WTC11 (cell line): ENCODE results near the gene STARD9.

Source experiments
- JUN ChIP-seq: sonication (generic); formaldehyde crosslinking; IDR thresholded peaks from 2 replicates; pipeline ENCODE4 v1.8.0; 2023; ENCODE audit warnings: mild to moderate bottlenecking, missing genetic modification reagents
- RELA ChIP-seq: sonication (generic); formaldehyde crosslinking; IDR thresholded peaks from 2 replicates; pipeline ENCODE4 v1.8.1; 2022; ENCODE audit warnings: missing genetic modification reagents, mild to moderate bottlenecking, borderline replicate concordance
- TEAD4 ChIP-seq: sonication (generic); formaldehyde crosslinking; IDR thresholded peaks from 2 replicates; pipeline ENCODE4 v1.8.0; 2022; ENCODE audit warnings: mild to moderate bottlenecking, missing genetic modification reagents
- ZBTB21 ChIP-seq: sonication (generic); formaldehyde crosslinking; IDR thresholded peaks from 2 replicates; pipeline ENCODE4 v1.8.1; 2023; ENCODE audit warnings: mild to moderate bottlenecking, missing genetic modification reagents, borderline replicate concordance
- TF ChIP-seq, protein P1 (sequence below): sonication (generic); formaldehyde crosslinking; conservative IDR thresholded peaks from 2 replicates; pipeline ENCODE4 v1.8.1; 2022; ENCODE audit warnings: mild to moderate bottlenecking, missing genetic modification reagents
- TF ChIP-seq, protein P2 (sequence below): sonication (generic); formaldehyde crosslinking; IDR thresholded peaks from 2 replicates; pipeline ENCODE4 v1.8.1; 2022; ENCODE audit warnings: low read depth, mild to moderate bottlenecking, moderate library complexity, missing genetic modification reagents, borderline replicate concordance
- TF ChIP-seq, protein P3 (sequence below): sonication (generic); formaldehyde crosslinking; IDR thresholded peaks from 2 replicates; pipeline ENCODE4 v1.8.0; 2022; ENCODE audit warnings: mild to moderate bottlenecking, missing genetic modification reagents
- TF ChIP-seq, protein P4 (sequence below): fragments of 200-600 bp; IDR thresholded peaks from 2 replicates; pipeline ENCODE4 v1.8.0; 2022; ENCODE audit warnings: antibody characterized with exemption

DNA sequence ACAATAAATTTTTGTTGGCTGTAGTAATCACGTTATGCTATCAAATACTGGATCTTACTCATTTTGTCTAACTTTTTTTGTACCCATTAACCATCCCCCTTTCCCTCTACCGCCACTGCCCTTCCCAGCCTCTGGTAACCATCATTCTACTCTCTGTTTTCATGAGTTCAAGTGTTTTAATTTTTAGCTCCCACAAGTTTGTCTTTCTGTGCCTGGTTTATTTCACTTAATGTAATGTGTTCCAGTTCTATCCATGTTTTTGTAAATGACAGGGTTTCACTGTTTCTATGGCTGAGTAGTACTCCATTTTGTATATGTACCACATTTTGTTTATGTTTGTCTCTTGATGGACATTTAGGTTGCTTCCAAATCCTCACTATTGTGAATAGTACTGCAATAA, 52.1 kb downstream of the STARD9 start:
- TF ChIP-seq, protein P1, sequence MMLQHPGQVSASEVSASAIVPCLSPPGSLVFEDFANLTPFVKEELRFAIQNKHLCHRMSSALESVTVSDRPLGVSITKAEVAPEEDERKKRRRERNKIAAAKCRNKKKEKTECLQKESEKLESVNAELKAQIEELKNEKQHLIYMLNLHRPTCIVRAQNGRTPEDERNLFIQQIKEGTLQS (CRISPR knock-in tag): no peak
- no peak for TF ChIP-seq JUN (CRISPR knock-in tag)
- TF ChIP-seq TEAD4: no peak
- TF ChIP-seq, protein P2, sequence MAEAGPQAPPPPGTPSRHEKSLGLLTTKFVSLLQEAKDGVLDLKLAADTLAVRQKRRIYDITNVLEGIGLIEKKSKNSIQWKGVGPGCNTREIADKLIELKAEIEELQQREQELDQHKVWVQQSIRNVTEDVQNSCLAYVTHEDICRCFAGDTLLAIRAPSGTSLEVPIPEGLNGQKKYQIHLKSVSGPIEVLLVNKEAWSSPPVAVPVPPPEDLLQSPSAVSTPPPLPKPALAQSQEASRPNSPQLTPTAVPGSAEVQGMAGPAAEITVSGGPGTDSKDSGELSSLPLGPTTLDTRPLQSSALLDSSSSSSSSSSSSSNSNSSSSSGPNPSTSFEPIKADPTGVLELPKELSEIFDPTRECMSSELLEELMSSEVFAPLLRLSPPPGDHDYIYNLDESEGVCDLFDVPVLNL (CRISPR knock-in tag): no peak
- TF ChIP-seq, protein P3, sequence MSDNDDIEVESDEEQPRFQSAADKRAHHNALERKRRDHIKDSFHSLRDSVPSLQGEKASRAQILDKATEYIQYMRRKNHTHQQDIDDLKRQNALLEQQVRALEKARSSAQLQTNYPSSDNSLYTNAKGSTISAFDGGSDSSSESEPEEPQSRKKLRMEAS (CRISPR knock-in tag): no peak
- TF ChIP-seq, protein P4, sequence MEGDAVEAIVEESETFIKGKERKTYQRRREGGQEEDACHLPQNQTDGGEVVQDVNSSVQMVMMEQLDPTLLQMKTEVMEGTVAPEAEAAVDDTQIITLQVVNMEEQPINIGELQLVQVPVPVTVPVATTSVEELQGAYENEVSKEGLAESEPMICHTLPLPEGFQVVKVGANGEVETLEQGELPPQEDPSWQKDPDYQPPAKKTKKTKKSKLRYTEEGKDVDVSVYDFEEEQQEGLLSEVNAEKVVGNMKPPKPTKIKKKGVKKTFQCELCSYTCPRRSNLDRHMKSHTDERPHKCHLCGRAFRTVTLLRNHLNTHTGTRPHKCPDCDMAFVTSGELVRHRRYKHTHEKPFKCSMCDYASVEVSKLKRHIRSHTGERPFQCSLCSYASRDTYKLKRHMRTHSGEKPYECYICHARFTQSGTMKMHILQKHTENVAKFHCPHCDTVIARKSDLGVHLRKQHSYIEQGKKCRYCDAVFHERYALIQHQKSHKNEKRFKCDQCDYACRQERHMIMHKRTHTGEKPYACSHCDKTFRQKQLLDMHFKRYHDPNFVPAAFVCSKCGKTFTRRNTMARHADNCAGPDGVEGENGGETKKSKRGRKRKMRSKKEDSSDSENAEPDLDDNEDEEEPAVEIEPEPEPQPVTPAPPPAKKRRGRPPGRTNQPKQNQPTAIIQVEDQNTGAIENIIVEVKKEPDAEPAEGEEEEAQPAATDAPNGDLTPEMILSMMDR: no peak
- no peak for TF ChIP-seq RELA (CRISPR knock-in tag)
- no peak for TF ChIP-seq ZBTB21 (CRISPR knock-in tag)
